Stimulated activated CD8-positive, alpha-beta memory T cell treated with anti-CD3 and anti-CD28 coated beads, Interleukin-2, amount 100 ng/mL, for 1 hour (primary cell): ENCODE data around the gene CASP10.

ENCODE experiments used
- DNase-seq, 2 donors: peaks; one replicate each; pipeline ENCODE4 v3.0.0-alpha.2; 2020; ENCODE audit warnings: low read depth in 2 of 2

Gene CASP10

DNA sequence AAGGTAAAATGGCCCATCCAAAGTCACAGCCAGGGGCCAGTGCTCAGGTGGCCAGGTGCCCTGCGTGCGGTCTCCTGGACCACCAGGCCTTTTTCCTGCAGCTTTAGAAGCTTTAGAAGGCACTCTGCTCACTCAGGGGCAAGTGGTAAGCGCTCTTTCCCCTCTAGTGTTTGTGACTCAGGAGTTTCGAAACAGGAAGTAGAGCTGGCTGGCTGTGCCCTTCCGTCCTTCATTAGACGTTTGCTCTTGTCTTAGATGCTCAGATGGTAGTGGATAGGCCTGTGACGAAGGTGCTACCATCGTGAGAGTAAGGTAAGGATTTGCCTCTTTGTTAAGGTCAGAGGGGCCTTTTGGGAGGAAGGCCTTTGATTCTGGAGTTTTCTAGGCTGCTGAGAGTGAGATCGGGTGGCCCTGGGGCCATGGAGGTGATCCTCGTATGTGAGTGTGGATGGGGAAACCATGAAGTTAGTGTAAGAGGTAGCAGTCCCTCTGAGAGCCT is 77.4 kb downstream of the CASP10 start, which contains the start of gene CASP8:
Gene CASP8, plus strand, starts transcription at position 235 of the 499 bp plus-strand sequence. CDS start 5,951 bp downstream, outside the sequence.
- DNase-seq = peak; percentile 39 to 42

DNA sequence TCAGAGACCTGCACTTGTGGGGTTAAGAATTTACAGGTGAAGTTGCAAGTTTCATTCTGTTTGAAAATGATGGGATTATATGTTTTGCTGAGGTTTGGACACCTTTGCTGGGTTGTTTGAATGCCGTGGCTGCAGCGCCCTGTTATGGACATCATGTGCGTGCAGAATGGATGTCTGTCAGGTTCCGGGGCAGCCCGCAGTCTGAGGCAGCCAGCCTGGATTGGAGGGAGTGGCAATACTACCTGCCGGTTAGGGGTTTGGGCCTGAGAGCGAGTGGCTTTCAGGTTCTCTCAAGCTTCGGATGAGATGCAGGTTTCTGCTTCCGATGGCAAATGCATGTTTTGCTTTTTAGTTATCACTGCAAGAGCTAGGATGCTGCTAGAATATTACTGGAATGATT is 78.5 kb downstream of the CASP10 start:
- DNase-seq = peak in 1 of 2 donors; percentile 27

DNA sequence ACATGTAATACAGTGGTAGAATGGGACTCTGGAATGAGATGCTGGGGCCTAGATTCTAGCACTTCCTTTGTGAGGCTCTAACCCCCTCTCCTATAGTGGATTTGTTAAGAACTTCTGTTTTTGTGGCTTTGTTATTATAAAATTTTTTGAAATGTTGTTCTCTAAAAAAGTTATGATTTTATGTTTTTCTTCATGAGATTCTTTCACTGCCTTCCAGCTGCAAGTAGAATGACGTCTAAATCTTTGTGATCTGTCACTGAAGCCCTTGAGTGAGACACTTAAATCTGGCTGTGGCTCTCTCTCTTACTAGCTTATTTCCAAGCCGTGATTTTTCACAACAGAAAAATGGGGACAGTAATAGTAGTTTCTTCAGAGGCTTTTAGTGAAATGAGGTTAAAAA is 79.0 kb downstream of the CASP10 start:
- no peak for DNase-seq

DNA sequence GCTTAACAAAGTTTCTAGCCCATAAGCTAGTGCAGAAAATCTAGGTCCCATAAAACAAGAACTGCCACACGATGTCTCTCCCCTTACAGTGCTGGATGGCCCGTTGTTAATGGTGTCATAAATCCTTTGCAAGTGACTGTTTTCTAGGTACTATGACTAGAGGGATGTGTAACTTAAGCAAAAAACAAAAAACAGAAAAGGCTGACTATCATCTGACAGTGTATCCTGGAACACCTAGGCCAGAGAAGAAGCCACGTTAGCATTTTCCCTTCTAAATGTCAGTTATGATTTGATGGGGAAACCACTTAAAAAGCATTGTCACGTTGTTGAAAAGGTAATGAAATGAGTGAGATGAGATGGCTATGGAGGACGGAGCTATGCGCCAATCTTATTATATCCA is 79.8 kb downstream of the CASP10 start:
- DNase-seq = no peak

DNA sequence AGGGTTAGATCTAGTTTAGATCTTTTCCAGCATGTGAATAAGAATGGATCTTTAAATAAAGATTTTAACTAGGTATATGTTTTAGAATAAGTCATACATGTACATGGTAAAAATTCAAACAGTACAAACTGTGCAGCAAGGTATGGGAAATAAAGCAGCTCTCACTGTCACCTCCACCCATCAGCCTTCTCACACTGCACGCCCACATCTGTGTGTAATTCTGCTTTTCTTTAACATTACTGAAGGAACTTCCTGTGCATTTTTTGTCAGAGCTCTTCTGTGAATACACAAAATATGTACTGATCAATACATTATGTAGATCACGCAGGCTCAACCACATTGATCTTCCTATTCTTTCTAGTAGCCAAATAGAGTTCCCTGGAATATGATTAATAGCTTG is 80.8 kb downstream of the CASP10 start:
- peak in 1 of 2 donors; percentile 8 for DNase-seq

DNA sequence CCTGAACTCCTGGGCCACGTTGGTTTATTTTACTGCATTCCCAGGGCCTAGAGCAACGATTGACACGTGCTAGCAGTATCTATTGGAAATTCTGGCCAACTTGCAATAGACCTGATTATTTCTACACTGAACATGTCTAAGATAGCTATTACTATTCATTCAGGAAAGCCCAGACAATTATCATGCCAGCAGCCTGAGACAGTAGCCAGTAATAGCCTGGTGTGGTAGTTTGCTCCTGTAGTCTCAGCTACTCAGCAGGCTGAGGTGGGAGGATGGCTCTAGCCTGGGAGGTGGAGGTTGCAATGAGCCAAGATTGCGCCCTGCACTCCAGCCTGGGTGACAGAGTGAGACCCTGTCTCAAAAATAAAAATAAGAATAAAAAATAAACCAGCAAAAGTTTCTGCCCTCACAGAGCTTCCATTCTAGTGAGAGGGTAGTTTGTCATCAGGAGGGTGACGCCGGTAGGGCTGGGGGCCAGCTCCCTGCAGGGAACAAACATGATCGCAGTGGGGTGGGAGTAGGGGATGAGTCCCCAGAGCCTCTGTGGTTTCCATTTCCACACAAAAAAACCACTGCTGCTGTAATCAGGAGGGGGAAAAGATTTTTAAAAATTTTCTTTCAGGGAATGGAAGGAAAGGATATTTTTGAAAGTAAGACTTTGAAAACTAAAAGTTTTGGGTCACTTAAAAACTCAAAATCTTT is 81.7 kb downstream of the CASP10 start:
- no peak for DNase-seq

DNA sequence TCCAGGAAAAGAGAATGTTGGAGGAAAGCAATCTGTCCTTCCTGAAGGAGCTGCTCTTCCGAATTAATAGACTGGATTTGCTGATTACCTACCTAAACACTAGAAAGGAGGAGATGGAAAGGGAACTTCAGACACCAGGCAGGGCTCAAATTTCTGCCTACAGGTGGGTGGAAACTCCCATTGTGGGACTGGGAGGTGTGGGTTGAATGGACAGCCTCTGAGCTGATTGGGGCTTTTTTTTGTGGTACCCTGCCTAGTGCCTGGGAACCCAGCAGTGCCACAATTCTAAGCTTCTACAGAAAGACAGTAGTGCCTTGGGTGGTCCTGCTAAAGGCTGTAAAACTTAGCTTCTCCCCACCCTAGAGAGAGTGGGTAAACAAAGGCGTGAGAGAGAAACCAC is 83.7 kb downstream of the CASP10 start:
- no peak for DNase-seq

DNA sequence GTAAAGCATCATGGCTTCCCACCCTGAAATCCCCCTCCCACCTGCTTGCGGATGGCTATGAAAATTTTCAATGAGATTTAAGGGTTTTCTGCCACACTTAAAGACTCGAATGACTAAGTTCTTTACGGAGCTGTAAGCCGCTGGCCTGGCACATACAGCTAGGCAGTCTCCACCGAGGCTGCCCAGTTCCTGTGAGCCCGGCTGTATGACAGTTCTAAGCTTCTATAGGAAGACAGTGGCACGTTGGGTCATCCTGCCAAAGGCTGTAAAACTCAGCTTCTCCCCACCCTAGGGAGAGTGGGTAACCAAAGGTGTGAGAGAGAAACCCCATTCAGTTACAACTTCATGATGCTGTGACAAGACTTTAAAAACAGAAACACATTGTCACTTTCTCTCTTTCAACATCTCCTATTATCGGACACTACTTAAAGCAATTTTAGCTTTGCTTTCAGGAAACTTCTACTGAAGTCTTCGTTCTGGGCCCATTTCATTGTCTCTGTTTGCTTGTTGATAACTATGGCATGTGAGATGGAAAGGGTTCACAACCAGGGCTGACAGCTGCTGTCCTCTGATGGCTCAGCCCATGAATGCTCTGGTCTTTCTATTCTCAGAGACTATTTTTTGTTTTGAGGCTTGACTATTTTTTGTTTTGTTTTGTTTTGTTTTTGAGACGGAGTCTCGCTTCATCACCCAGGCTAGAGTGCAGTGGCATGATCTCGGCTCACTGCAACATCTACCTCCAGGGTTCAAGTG is 84.5 kb downstream of the CASP10 start:
- DNase-seq = no peak

DNA sequence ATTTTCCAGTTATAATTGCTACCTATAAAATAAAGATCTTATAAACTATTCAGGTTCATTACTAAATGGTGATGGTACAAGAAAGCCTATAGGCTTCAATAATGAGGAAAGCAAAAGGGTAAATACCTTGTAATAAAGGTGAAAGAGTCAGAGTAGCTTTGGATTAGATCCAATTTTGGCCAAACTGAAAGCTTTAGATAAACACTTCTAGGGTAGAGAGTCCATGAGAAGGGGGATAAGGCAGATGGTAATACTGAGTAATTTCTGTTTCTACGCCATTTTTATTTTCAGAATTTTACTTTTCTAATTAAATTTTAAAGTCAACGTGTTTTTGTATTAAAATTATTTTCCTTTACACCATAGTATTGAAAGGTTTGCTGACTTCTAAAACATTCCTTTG is 86.8 kb downstream of the CASP10 start:
- no peak for DNase-seq

DNA sequence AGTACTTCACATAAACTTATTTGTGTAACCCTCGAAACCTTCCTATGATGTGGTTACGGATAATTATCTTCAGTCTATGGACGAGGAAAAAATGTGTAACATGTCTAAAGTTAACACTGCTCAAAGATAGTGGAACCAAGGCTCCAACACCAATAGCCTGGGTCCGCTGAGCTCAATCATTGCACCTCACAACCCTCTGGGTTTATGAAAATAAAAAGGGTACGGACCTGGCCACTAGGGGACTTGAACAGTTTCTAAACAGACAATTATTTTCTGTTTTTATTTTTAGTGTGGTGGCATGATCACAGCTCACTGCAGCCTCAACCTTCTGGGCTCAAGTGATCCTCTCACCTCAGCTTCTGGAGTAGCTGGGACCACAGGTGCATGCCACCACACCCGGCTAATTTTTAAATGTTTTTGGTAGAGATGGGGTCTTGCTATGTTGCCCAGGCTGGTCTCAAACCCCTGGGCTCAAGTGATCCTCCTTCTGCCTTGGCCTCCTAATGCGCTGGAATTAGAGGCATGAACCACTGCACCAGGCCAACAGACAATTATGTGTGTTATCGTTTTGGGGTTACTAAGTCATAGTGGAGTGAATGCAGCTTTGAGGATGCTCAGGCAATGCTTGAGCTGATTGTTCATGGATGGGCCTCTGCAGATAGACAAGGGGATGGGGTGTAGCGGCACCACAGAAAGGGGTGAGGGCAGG is 87.5 kb downstream of the CASP10 start:
- no peak for DNase-seq

DNA sequence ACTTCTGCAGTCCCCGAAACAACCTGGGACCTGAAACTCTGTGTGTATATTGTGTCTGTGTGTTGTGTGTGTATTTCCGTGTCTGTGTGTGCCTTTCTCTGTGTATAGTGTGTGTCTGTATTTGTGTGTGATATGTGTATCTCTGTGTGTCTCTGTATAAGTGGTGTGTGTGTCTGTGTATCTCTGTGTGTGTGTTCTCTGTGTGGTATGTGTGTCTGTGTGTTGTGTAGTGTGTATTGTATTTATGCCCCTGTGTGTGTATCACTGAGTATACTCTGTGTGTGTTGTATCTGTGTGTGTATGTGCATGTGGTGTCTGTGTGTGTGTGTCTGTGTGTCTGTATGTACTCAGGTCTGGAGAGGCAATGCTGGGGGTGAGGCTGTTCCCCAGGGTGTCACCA is 89.0 kb downstream of the CASP10 start:
- DNase-seq = no peak

DNA sequence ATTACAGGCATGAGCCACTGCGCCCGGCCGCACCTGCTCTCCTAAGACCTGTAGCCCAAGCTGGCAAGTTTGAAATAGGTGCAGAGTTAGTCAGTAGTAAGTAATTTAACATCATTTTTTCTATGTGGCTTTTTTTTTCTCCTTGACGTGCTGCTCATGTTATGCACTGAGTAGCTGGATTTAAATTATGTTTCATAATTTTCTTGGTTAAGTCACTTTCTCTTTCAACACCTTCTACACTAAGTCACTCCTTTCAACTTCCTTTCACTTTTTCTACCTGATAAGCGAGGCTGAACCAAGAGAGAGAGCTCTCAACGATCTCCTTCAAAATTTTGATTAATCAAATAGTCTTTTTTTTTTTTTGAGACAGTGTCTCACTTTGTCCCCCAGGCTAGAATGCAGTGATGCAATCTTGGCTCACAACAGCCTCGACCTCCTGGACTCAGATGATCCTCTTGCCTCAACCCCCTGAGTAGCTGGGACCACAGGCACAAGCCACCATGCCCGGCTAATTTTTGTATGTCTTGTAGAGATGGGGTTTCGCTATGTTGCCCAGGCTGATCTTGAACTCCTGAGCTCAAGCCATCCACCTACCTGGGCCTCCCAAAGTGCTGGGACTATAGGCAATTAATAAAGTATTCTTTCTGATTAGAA is 90.5 kb downstream of the CASP10 start:
- DNase-seq = no peak

DNA sequence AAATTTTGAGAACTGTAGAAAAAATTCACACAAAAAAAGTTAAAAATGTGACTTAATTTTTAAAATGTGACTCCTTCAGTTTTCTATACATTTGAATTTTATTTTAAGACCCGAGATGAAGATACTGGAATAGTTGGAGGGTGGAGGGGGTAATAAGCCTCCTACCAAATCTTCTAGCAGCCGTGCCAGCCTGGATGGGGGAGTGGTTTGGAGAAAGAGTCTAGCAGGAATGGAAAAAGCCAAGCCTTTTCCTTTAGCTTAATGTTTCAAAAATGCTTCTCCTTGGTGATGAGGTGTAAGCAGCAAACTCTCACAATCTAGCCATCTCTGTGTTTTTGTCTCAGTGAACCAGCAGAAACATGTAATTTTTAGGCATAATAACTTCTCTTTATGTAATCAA is 92.1 kb downstream of the CASP10 start:
- DNase-seq = no peak

DNA sequence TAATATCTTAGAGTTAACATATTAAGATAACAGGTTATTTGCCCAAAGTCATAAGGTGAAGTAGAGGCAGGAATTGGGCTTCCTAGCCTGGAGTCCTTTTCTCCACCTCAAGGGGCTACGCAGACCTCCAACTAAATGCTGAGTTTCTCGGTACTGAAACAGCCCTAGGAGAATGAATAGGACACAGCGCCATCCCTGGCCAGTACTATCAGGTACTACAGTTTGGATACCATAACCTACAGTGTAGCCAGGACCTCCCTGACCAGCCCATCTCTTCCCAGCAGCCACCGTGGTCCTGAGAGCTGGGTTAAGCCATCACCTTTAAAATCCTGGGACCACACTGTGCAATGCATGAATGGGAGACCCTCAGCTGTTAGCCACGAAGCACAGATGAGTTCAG is 93.0 kb downstream of the CASP10 start:
- DNase-seq = no peak

DNA sequence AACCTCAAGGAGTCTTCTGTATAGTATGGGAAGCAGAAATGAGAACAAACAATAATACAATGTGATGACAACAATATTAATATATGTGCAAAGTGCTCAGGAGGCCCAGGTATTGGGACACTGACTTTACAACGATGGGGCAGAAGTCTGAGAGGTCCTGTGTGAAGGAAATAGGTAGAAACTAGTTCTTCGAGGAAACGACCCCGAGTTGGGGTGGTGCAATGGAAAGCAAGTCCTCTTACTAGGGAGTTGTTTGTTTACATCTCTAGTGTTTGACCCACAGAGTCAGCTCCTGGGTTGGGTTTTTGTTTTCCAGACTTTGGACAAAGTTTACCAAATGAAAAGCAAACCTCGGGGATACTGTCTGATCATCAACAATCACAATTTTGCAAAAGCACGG is 93.6 kb downstream of the CASP10 start:
- DNase-seq = no peak
